ENCODE measurements around the gene TGM1.

GRCh38 chr14:24289649-24290280 lies 26.8 kb upstream of the TGM1 start:
- no peak for TF ChIP-seq POLR2AphosphoS5 (IDR thresholded peaks at IDR 0.05; ENCODE audit: low read depth, low read length)
- no peak for TF ChIP-seq TAF1 (IDR thresholded peaks at IDR 0.05; ENCODE audit: low read depth, low read length)
- no peak for TF ChIP-seq POLR2A (IDR thresholded peaks at IDR 0.05; ENCODE audit: low read depth, low read length)
- TF ChIP-seq POU2F2 (IDR thresholded peaks at IDR 0.05; ENCODE audit: low read depth, low read length) = no peak
- TF ChIP-seq SPI1 (IDR thresholded peaks at IDR 0.05; ENCODE audit: low read depth, low read length) = no peak
- no peak for TF ChIP-seq PAX5 (IDR thresholded peaks at IDR 0.05; ENCODE audit: insufficient read depth, low read length, severe bottlenecking)

Data from GM12891 (cell line).